Stimulated activated CD4-positive, alpha-beta T cell treated with anti-CD3 and anti-CD28 coated beads, Interleukin-12 subunit alpha, Interleukin-12 subunit beta, amount 100 ng/mL, for 24 hours (primary cell): ENCODE measurements around the gene NEURL1B.
"Not testable (repeated sequence)": the region's sequence is repeated elsewhere in the genome, so short reads cannot be mapped to it uniquely, and the experiment has no call there.

Source experiments
- DNase-seq, 2 experiments: peaks; one replicate each; pipeline ENCODE4 v3.0.0-alpha.2; 2020; ENCODE audit warnings: low read depth in 2 of 2

The NEURL1B gene

DNA sequence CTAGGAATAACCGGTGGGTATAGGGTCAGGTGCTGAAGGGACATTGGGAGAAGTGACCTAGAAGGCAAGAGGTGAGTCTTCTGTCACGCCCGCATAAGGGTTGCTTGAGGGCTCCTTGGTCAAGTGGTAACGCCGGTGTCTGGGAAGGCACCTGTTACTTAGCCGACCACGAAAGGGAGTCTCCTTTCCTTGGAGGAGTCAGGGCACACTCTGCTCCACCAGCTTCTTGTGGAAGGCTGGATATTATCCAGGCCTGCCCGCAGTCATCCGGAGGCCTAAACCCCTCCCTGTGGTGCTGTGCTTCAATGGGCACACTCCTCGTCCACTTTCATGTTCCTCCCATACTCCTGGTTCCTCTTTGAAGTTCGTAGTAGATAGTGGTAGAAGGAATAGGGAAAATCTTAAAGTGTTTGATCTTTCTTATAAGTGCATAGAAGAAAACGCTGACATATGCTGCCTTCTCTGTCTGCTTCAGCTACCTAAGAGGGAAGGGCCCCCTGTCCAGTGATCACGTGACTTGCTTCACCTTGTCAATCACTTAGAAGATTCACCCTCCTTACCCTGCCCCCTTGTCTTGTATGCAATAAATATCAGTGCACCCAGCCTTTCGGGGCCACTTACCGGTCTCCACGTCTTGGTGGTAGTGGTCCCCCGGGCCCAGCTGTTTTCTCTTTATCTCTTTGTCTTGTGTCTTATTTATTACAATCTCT, 16.6 kb downstream of the NEURL1B start:
- DNase-seq = not testable (repeated sequence)

DNA sequence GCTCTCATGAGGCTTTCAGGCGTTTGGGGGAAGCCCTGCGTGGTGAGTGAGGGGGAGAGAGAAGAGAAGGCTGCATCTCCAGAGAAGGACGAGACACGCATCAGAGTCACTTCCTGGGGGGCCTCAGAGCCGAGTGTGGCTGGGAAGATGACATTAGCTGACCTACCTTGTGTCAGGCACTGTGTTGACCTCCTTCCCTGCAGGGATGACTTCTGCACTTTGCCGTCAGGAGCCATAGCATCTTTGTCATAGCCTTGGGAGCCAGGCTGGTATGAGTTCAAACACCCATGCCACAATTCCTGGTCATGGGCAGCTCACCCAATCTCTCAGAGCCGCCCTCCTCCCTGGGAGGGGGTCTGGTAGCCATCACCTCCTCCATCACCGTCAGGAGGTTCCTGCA, 17.3 kb downstream of the NEURL1B start:
- DNase-seq = no peak

DNA sequence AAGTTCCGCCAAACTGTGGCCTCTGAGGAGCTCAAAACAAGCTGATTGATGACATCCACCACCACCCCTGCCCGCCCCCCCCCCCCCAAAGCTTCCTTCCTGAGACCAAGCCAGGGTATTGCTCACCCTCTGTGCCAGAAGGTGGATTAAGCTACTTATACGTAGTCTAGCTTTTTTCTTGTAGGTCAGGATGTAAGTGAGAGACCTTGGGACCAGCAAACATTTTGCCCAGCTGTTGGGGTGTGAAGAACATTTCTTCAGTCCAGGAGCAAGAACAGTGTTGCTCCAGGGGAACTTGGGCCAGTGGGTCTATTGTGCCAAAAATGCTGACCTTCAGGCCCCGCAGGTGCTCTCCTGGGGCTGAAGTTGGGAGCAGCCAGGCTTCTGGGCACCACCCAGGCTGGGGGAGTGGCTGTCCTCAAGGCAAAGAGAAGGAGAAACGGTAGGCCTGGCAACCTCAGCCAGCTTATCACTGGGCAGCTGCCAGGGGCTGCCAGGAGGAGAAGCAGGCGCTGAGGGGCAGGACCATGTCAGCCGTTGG, 18.0 kb downstream of the NEURL1B start:
- DNase-seq = no peak

DNA sequence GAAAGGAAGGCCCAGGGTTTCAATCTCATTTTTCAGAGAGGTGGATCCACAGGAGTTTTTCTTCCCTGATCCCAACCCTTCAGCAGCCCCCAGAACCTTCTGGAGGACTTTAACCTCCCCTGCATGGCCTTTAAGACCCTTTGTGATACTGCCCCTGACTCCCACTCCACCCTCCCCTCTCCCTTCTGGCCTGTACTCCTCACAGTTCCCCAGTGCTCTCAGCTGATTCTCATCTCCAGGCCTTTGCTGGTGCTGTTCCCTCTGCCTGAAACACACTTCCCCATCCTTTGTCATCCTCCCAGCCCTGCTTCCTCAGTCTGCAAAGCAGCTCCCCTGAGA, 18.5 kb downstream of the NEURL1B start:
- DNase-seq = no peak

DNA sequence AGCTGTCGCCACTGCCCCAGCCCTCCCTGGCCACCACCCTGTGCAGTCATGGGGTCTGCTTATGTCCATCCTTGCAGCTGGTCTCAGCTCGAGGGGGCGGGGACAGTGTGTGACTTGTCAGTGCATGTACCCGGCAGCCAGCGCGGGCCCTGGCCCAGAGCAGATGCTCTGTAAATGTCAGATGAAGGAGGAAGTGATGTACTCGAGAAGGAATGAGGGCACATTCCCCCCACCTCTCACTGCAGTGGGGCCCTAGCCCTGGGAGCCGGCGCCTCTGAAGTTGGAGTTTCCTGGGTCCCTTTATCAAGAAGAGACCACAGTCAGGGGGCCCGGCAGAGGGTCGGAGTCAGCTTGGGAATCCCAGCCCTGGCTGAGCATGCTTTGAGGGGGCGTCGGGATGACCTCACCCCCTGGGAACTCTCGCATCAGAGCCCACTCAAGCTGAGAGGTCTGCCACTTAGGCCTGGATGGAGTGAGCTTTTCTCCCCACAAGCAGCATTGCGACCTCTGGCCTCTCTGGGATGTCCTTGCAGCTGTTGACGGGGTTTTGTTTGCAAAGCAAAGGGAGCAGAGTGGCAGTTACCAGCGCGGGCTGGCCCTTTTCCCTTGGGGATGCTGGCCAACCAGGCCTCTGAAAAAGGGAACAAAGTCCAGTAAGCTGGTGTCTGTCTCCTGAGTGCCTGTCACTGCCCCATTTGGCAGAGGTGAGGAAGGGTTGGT, 19.0 kb downstream of the NEURL1B start:
- DNase-seq = no peak

DNA sequence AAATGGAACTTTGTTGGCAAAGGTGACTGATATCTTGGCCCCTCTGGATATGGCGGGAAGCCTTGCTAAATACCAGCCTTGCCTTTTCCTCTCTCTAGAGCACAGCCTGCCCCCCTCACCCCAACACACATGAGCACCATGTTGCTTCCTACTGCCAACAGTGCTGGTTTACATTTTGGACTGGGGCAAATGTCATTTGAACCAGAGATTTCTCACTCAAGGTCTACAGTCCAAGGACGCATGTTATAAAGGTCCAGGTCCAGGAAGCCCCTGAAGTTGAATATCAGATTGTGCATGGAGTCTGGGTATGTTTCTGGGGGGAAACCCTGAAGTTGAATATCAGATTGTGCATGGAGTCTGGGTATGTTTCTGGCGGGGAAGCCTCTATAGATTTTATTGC, 19.9 kb downstream of the NEURL1B start:
- DNase-seq = no peak

DNA sequence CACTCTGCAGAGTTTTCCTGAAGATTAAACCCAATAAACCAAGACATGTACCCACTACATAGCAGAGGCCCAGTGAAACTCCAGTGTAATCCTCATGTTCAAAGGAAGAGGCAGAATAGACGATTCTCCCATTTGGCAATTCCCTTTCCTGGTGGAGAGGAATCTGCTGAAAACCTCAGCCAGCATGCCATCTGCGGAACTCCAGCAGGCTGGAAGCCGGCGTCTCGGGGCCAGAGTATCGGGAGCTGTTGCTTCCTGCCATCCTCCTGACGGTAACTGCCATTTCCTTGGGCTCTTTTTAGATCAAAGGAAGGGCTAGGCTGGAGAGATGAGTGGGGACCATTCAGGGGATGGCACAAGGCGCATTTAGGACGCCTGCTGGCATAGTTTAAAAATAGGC, 20.5 kb downstream of the NEURL1B start:
- no peak for DNase-seq

DNA sequence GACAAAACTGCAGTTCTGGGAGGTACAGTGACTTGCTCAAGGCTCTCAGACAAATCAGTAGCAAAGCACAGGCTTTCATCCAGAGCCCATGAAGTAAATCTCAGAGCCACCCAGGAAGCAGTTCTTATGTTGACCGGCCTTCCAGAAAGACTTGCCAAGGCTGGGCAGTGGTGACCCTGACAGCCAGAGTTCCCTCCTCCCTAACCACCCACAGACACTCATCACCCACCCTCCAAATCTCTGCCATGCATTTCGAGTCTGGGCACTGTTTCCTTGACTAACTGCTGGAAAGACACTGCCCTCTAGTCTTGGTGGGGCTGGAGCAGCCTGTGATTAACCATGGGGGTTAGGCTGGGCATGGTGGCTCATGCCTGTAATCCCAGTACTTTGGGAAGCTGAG, 21.5 kb downstream of the NEURL1B start:
- no peak for DNase-seq

DNA sequence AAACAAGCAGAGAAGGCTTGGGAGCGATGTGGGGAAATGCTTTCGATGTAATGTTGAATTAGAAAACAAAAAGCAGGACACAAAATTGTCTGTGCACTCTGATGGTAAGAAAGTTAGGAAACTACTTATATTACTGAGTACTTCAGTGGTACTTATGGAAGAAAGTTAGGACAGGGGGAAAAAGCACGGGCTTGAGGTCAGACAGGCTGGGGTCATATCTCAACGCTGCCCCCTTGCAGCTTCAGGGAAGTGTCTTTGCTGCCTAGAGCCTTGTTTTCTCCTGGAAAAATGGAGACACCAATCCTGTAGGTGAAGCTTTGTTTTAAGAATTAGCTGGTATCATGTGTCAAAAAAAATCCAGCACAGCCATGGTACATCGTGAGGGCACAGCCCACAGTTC, 23.0 kb downstream of the NEURL1B start:
- DNase-seq = no peak

DNA sequence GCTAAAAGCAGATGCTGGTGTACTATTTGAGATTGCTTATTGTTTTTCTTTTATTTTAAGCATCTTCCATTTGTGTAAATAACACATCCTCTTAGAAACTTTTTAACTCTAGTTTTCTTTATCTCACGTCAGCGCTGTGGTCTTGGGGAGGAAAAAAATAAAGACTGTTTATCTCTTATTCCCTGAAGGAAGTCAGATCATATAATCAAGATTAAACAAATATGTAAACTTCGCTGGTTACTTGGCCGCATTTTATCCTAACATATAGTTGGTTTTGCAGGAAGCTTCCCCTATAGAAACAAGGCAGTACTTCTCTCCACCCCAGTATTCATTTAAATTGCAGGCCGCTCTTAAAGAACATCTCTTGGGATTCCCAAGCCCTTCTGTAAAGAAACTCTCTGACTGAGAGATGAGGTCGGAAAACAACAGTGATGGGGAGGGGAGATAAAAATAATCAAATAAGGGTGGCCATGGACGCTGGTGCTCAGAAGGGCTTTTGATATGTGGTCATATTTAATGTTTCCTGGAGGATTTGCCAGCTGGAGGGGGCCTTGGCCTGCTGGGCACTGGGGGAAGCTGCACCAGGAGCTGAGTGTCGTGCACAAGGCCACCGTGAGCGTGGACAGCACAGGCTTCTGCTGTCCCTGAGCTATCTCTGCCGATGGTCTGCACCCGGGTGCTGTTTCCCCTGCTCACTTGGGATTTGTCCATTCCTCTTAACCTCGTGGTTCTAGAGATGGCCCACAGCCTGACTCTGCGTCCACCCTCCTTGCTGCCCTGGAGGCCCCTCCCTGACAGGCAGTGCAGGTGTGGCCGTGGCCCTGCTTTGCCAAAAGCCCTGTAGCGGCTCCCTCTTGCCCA, 23.8 kb downstream of the NEURL1B start:
- DNase-seq = no peak

DNA sequence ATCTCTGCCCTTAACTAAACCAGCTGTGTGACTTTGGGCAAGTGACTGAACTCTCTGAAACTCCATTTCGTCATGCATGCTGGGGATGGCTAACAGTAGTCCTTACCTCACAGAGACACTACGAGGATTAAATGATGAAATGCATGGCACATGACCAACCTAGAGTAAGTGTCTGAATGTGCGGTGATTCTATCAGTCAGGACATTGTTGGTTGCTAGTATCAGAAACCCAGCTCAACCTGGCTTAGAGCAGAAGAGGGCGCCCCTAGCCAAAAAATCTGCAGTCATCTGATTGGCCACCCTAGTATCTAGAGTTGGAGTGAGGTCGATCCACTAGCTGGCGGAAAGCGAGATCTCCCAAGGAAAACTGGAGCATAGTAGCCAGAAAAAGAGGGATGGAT, 25.2 kb downstream of the NEURL1B start:
- no peak for DNase-seq

DNA sequence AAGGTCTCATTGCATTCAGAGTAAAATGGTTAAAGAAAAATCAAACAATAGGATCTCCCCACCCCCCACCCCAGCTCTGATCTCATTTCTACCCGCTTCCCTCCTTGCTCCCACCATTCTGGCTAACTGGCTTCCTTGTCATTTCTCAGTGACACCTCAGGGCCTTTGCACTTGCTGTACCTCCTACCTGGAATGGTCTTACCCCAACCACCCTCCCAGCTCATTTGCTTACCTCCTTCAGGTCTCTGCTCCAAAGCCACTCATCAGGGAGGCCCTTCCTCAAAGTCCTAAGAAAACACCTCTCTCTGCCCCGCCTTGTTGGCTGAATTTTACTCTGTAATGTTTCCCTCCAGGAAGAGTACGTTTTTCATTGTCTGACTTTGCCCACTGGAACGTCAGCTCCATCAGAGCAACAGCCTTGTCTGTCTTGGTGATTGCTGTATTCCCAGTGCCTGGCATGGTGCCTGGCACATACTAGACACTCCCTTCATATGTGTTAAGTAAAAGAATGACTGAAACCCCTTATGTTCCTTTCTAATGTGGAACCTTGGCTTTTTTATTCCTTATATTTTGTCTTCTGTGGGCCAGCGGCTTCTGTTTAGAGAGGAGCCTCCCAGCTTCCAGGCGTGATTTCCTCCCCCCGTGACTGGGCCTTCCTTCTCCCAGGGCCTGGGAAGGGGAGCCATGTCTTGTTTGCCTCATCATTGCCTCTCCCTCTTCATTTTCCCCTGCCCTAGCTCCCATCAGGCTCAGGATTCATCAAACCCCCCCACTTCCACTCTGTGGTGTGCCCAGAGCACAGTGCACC, 26.9 kb downstream of the NEURL1B start:
- DNase-seq = no peak

DNA sequence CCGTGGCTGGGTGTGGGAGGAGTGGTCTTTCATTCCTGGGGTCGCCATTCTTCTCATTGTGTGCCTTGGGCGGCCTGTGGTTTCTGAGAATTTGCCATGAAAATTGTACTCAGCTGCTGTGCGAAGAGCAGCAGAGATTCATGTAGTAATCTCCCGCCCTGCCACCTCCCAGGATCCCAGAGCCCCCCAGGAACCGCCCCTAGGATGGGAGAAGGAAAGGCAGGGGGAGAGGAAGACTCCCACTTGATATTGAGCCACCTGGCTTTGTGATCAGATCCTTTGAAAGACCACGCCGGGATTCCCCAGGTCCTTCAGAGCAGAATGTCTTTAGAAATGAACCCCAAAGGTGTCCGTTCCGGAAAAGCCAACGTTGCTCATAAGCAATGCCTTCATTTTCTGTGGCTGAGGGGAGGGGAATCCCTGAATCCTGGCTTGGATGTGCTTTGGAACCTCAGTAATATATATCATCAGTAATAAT, 27.6 kb downstream of the NEURL1B start:
- no peak for DNase-seq

DNA sequence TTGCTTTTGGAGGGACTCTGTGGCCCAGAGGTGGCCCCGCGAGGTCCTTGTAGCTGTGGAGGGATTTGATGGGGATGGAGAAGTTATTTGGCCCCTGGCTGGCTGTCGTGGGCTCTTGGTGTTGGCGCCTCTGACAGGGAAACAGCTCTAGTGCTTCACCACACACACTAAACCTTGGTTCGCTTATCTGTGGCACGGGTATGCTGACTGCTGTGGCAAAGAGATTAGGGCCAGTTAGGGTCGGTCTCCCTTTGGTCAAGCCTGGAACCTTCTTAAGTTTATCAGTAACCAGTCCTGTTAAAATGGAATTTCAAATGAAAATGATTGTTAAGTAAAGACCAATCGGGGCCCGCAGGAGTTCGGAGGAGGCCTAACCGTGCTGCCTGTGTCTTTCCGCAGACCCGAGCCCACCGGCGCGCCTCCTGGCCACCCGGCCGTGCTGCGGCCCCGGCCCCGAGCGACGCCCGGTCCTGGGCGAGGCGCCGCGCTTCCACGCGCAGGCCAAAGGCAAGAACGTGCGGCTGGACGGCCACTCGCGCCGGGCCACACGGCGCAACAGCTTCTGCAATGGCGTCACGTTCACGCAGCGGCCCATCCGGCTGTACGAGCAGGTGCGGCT, 28.4 kb downstream of the NEURL1B start:
- no peak for DNase-seq

DNA sequence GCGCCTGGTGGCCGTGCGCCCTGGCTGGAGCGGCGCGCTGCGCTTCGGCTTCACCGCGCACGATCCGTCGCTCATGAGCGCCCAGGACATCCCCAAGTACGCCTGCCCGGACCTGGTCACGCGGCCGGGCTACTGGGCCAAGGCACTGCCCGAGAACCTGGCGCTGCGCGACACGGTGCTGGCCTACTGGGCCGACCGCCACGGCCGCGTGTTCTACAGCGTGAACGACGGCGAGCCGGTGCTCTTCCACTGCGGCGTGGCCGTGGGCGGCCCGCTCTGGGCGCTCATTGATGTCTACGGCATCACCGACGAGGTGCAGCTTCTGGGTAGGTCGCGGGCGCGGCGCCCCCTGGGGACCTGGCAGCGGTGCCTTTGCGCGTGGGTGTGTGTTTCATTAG, 28.9 kb downstream of the NEURL1B start:
- DNase-seq = no peak

DNA sequence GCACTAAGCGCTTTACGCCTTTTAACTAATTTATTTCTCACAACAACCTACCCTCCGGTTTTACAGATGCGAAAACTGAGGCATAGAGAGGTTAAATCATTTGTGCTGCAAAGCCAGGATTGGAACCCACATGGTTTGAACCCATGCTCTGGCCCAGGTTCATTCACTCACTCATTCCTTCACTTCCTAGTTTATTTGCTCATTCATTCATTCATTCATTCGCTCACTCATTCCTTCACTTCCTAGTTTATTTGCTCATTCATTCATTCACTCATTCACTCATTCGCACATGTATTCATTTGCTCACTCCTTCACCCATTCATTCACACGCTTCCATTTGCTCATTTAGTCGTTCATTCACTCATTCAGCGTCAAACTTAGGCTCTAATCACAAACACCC, 29.4 kb downstream of the NEURL1B start:
- no peak for DNase-seq

DNA sequence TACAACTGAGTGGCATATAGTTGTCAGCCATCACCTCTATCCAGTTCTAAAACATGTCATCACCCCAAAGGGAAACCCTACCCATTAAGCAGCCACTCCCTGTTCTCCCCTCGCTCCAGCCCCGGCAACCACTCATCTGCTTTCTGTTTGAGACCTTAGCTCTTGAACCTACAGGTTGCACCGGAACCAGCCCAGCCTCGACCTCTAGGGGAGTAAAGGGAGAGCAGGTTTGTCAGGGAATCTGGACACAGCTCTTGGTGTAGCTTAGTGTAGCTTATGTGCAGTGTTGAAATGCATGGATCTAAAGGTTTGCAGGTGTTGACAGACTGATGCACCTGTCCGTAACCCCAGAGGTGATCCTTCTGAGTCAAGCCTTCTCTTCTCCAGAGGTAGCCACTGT, 30.0 kb downstream of the NEURL1B start:
- DNase-seq = no peak

DNA sequence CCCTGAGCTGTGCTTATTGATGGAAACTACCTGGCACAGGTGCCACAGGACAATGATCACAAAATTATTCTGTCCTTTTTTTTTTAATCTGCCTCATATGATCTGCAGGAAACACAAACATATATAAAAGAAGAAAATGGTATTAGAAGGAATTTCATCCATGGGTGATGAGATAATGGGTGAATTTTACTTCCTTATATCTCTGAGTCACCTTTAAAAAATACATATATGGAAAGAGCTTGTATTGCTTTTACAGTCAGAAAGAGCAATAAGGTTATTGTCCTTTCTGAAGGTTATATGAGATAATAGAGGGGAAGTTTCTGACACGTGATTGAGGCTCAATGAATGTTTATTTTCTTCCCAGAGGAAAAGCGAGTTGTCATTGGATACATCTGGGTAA, 31.6 kb downstream of the NEURL1B start:
- no peak for DNase-seq

DNA sequence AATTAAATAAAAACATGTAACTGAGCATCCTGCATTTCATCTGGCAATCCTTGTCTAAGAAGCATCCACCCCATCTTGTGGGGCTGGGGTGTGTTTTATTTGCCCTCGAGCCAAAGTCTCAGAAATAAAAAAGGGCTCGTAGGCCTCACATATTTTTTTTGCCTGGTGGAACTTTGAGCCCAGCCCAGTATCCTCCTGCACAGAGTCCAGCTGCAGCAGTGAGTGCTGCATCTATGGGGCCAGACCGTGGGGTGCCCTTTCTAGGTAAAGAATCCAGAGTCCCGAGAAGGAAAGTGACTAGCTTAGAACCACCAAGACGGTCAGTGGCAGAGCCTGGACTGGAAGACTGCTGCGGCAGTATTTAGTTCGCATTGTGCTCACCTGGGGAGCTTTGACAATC, 33.1 kb downstream of the NEURL1B start:
- DNase-seq = no peak

DNA sequence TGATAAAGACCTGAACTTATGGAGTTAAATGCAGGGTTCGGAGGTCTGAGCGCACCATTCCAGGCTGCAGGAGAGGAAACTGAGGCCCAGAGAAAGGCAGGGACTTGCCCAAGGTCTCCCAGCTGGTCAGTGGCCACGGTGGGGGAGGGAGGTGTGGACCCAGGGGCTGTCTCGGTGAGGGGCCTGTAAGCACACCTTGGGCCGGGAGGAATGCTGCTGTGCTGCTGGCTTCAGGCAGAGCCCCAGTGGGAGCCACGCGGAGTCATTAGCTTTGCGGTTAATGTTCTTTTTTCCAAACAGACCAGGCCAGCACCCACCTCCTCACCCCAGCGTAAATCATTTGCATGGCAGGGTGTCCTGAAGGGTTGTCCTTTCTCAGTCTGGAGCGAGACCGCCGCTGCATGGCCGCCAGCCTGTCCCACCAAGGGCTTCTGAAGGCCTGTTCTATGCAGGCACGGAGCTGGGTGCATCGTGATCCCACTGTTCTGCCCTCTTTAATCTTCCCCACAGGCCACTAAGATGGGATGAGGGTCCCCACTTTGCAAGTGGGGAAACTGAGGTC, 35.9 kb downstream of the NEURL1B start:
- no peak for DNase-seq

DNA sequence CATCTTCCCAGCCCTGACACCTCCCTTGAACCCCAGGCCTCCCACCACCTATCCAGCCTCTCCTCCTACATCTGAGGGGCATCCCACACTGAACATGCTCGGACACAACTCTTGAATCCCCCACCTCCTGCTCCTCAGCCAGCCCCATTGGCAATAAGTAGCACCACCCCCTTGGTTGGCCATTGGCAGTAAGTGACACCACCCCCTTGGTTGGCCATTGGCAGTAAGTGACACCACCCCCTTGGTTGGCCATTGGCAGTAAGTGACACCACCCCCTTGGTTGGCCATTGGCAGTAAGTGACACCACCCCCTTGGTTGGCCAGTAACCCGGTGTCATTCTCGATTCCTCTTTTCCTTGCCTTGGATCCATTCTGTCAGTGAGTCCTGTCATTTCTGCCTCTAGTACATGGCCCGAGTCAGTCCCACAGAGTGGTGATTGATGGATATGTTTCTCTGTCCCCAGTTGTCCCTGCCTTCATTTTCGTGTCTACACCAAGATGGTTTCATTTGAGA, 37.4 kb downstream of the NEURL1B start:
- not testable (repeated sequence) for DNase-seq
